ENCODE results near the gene SNX11.

SNX11 gene

DNA sequence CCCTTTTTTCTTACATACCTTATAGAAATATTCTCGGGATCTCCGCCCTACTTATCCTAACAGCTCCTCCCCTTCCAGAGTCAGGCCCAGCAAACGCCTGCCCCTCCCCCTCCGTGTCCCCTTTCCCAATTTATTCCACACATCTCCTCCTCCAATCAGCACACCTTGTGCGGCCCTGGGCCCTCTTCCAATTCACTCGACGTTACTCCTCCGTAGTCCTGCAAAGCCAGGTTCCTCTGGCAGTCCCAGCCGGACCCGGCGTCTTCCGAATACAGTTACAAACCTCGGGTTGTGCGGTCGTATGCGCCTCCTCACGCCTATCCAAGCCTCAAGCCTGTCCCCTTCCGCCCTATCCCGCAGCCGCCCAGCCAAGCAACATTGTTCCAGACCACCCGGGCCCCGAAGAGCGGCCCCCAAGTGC lies 7.0 kb upstream of the SNX11 start:
- in situ Hi-C loops (cut with HindIII; ENCODE audit: low sequenced_read_pairs) = no loop called here
- H3K4me3 ChIP-seq (ENCODE audit: low read depth, low read length) = peak overlapping the region; percentile 93
- TF ChIP-seq, protein P1, sequence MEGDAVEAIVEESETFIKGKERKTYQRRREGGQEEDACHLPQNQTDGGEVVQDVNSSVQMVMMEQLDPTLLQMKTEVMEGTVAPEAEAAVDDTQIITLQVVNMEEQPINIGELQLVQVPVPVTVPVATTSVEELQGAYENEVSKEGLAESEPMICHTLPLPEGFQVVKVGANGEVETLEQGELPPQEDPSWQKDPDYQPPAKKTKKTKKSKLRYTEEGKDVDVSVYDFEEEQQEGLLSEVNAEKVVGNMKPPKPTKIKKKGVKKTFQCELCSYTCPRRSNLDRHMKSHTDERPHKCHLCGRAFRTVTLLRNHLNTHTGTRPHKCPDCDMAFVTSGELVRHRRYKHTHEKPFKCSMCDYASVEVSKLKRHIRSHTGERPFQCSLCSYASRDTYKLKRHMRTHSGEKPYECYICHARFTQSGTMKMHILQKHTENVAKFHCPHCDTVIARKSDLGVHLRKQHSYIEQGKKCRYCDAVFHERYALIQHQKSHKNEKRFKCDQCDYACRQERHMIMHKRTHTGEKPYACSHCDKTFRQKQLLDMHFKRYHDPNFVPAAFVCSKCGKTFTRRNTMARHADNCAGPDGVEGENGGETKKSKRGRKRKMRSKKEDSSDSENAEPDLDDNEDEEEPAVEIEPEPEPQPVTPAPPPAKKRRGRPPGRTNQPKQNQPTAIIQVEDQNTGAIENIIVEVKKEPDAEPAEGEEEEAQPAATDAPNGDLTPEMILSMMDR (IDR thresholded peaks at IDR 0.05; ENCODE audit: low read depth, low read length) = no peak
- peak; percentile 66 for DNase-seq (ENCODE audit: low read depth, low spot score)

DNA sequence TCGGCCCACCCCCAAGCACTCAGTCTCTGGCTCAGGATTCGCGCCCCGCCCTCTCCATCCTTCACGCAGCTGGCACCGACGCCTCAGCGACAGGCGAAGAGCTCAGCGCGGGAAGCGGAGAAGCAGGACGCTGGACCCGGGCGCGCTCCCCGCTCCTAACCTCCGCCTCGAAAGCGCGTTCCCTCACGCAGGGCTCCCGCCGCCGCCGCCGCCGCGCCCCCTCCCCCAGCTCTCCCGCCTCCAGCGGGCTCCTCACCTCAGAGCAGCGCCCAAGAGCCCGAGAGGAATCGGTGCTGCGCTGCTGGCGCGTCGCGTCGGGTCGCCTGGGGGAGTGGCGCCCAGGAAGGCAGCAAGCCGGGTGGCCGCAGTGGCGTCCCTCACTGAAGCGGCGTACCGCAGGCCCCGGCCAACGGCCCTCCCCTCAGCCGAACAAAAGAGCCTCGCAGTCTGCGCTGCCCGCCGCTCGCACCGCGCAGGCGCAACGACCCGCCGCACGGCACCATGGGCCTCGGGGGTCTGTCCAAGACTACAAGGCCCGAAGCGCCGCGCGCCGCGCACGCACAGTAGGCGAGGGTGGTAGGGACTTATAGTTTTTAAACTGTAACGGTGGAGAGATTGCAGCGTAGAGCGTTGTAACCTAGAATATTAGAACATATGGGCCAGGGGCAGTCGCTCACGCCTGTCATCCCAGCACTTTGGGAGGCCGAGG lies 6.4 kb upstream of the SNX11 start, which contains the start of gene CBX1:
TSS of gene CBX1 (minus strand) at position 467 of the 709 bp plus-strand sequence. CDS start 24,474 bp downstream, outside the sequence.
- peak; percentile 96 for DNase-seq (ENCODE audit: low read depth, low spot score)
- TF ChIP-seq, protein P1 (IDR thresholded peaks at IDR 0.05; ENCODE audit: low read depth, low read length) = no peak
- in situ Hi-C loops (cut with HindIII; ENCODE audit: low sequenced_read_pairs) = no loop called here
- peak within 1 kb of the TSS; percentile 93 for H3K4me3 ChIP-seq (ENCODE audit: low read depth, low read length)

DNA sequence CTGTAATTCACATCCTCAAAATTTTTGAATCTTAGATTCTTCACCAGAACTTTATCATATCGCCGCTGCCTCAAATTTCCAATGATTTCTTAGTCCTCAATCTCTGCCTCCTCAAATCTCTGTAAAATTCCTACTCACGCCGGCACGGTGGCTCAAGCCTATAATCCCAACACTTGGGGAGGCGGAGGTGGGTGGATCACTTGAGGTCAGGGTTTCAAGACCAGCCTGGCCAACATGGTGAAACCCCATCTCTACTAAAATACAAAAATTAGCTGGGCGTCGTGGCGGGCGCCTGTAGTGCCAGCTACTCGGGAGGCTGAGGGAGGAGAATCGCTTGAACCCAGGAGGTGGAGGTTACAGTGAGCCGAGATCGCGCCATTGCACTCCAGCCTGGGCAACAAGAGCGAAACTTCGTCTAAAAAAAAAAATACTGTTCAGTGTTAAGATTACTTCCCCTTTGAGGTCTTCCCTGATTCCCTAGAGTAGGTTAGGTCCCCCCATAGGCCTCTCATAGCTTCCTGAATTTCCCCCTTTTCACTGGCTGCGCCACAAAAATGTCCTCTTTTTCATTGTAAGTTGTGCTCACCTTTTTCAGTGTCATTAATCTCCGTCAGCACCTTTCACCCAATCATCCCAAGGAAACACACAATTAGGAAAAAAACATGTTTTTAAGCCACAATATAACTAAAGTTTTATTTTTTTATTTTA lies 5.4 kb upstream of the SNX11 start:
- no peak for DNase-seq (ENCODE audit: low read depth, low spot score)
- no peak overlapping the region for H3K4me3 ChIP-seq (ENCODE audit: low read depth, low read length)
- in situ Hi-C loops (cut with HindIII; ENCODE audit: low sequenced_read_pairs) = no loop called here
- TF ChIP-seq, protein P1 (IDR thresholded peaks at IDR 0.05; ENCODE audit: low read depth, low read length) = no peak

DNA sequence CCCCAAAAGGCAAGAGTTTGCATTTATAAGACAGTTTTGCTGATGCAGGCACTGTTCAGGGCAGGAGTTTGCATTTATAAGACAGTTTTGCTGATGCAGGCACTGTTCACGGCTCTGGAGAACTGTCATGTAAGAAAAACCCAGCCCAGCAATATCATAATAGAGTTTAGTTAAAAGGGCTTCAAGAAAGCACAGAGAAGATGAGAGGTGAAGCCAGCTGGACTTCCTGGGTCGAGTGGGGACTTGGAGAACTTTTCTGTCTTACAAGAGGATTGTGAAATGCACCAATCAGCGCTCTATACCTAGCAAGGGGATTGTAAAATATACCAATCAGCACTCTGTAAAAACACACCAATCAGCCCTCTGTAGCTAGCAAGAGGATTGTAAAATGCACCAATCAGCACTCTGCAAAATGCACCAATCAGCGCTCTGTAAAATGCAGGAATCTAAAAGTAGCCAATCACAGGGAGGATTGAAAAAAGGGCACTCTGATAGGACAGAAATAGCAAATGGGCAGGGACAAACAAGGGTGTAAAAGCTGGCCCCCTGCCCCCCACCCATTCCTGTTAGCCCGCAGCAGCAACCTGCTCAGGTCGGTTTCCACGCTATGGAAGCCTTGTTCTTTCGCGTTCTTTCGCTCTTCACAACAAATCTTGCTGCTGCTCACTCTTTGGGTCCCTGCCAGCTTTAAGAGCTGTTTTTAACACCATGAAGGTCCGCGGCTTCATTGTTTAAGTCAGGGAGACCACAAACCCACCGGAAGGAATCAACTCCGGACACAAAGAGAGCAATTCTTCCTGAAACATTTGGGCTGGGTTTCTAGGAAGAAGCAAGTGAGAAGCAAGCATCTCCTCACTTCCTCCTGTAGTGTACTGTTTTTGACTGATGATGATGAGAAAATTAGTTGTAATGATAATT lies 4.5 kb upstream of the SNX11 start:
- no peak overlapping the region for H3K4me3 ChIP-seq (ENCODE audit: low read depth, low read length)
- DNase-seq (ENCODE audit: low read depth, low spot score) = no peak
- TF ChIP-seq, protein P1 (IDR thresholded peaks at IDR 0.05; ENCODE audit: low read depth, low read length) = no peak
- in situ Hi-C loops (cut with HindIII; ENCODE audit: low sequenced_read_pairs) = no loop called here

DNA sequence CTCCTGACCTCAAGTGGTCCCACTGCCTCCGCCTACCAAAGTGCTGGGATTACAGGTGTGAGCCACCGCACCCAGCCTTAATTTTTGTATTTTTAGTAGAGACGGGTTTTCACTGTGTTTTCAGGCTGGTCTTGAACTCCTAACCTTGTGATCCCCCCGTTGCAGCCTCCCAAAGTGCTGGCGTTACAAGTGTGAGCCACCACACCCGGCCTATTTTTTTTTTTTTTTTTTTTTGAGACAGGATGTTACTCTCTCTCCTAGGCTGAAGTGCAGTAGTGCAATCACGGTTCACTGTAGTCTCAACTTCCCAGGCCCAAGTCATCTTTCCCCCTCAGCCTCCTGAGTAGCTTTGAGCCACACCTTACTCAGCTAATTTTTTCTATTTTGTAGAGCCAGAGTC lies 3.1 kb upstream of the SNX11 start:
- H3K4me3 ChIP-seq (ENCODE audit: low read depth, low read length) = no peak overlapping the region
- TF ChIP-seq, protein P1 (IDR thresholded peaks at IDR 0.05; ENCODE audit: low read depth, low read length) = no peak
- DNase-seq (ENCODE audit: low read depth, low spot score) = no peak
- in situ Hi-C loops (cut with HindIII; ENCODE audit: low sequenced_read_pairs) = no loop called here

DNA sequence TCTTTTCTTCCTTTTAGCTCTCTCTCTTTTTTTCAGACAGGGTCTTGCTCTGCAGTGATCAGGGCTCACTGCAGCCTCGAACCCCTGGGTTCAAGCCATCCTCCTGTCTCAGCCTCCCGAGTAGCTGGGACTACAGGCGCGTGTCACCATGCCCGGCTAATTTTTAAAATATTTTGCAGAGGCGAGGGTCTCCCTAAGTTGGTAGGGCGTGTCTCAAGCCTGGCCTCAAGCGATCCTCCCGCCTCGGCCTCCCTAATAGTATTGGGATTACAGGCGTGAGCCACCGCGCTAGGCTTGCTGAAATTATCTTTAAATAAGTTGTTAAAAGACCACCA lies 797 bp upstream of the SNX11 start:
- TF ChIP-seq, protein P1 (IDR thresholded peaks at IDR 0.05; ENCODE audit: low read depth, low read length) = no peak
- peak overlapping the region; percentile 87 for H3K4me3 ChIP-seq (ENCODE audit: low read depth, low read length)
- in situ Hi-C loops (cut with HindIII; ENCODE audit: low sequenced_read_pairs) = no loop called here
- no peak for DNase-seq (ENCODE audit: low read depth, low spot score)

All from astrocyte of the spinal cord (primary cell).